H9 (cell line): ENCODE results near the gene NOS1AP. TPM values are rescaled to one million over a fixed set of nuclear protein-coding genes. Genes with fewer than 3 reads are reported as not detected.

Experiments
- DNase-seq: peaks from one replicate; pipeline ENCODE4 v3.0.0-alpha.2; 2017
- H2AFZ ChIP-seq: one replicate; pipeline ENCODE4 v1.6.1; 2013; ENCODE audit warnings: mild to moderate bottlenecking, low read length, control low read depth, moderate library complexity
- H2AK5ac ChIP-seq: 2 replicates; pipeline ENCODE4 v1.6.1; 2013; ENCODE audit warnings: low read length, control low read depth, mixed read lengths; ENCODE audit not compliant: insufficient read length
- H2BK120ac ChIP-seq: one replicate; pipeline ENCODE4 v1.6.1; 2013; ENCODE audit warnings: low read depth, mild to moderate bottlenecking, low read length, control low read depth, inconsistent platforms; ENCODE audit not compliant: poor library complexity, severe bottlenecking
- H2BK12ac ChIP-seq: 2 replicates; pipeline ENCODE4 v1.6.1; 2013; ENCODE audit warnings: low read length, control low read depth, mixed read lengths, low read depth; ENCODE audit not compliant: insufficient read length
- H2BK15ac ChIP-seq: 2 replicates; pipeline ENCODE4 v1.6.1; 2013; ENCODE audit warnings: low read depth, low read length, control low read depth
- H2BK20ac ChIP-seq: one replicate; pipeline ENCODE4 v1.6.1; 2013; ENCODE audit warnings: low read depth, mild to moderate bottlenecking, low read length, control low read depth, inconsistent platforms; ENCODE audit not compliant: poor library complexity, severe bottlenecking
- H2BK5ac ChIP-seq: 2 replicates; pipeline ENCODE4 v1.6.1; 2013; ENCODE audit warnings: low read length, control low read depth, mixed read lengths; ENCODE audit not compliant: insufficient read length
- H3K14ac ChIP-seq: 2 replicates; pipeline ENCODE4 v1.6.1; 2013; ENCODE audit warnings: low read length, control low read depth; ENCODE audit not compliant: insufficient read depth
- H3K18ac ChIP-seq: 2 replicates; pipeline ENCODE4 v1.6.1; 2013; ENCODE audit warnings: low read depth, mild to moderate bottlenecking, mixed read lengths, low read length, control low read depth; ENCODE audit not compliant: insufficient read length
- H3K23ac ChIP-seq: 2 replicates; pipeline ENCODE4 v1.6.1; 2013; ENCODE audit warnings: low read length, control low read depth, mixed read lengths, low read depth; ENCODE audit not compliant: insufficient read length
- H3K23me2 ChIP-seq: 2 replicates; pipeline ENCODE4 v1.6.1; 2013; ENCODE audit warnings: low read depth, mild to moderate bottlenecking, mixed read lengths, low read length, control low read depth; ENCODE audit not compliant: insufficient read length, poor library complexity, severe bottlenecking
- H3K27ac ChIP-seq: 2 replicates; pipeline ENCODE4 v1.5.1; 2013; ENCODE audit warnings: low read length, control low read depth, mixed read lengths, low read depth; ENCODE audit not compliant: insufficient read length
- H3K27me3 ChIP-seq: 2 replicates; pipeline ENCODE4 v1.6.1; 2013; ENCODE audit warnings: low read length, control low read depth, inconsistent platforms; ENCODE audit not compliant: insufficient read depth
- H3K4ac ChIP-seq: 2 replicates; pipeline ENCODE4 v1.6.1; 2013; ENCODE audit warnings: low read depth, mild to moderate bottlenecking, control low read depth, inconsistent platforms, low read length, moderate library complexity
- H3K4me1 ChIP-seq: 2 replicates; pipeline ENCODE4 v1.6.1; 2013; ENCODE audit warnings: low read length, control low read depth, inconsistent platforms; ENCODE audit not compliant: insufficient read depth
- H3K4me2 ChIP-seq: 2 replicates; pipeline ENCODE4 v1.6.1; 2013; ENCODE audit warnings: low read length, control low read depth, mixed read lengths; ENCODE audit not compliant: insufficient read length, insufficient read depth
- H3K56ac ChIP-seq: 2 replicates; pipeline ENCODE4 v1.6.1; 2013; ENCODE audit warnings: low read depth, mild to moderate bottlenecking, mixed read lengths, low read length, control low read depth; ENCODE audit not compliant: insufficient read length
- H3K79me1 ChIP-seq: 2 replicates; pipeline ENCODE4 v1.6.1; 2013; ENCODE audit warnings: low read depth, mild to moderate bottlenecking, moderate library complexity, low read length, control low read depth, inconsistent platforms; ENCODE audit not compliant: insufficient read depth, poor library complexity, severe bottlenecking
- H3K79me2 ChIP-seq: 2 replicates; pipeline ENCODE4 v1.6.1; 2013; ENCODE audit warnings: low read length, control low read depth, inconsistent platforms; ENCODE audit not compliant: insufficient read depth
- H3K9ac ChIP-seq: 2 replicates; pipeline ENCODE4 v1.6.1; 2013; ENCODE audit warnings: low read length, control low read depth, mixed read lengths; ENCODE audit not compliant: insufficient read length; ENCODE audit errors: extremely low read depth
- H3K9me3 ChIP-seq: one replicate; pipeline ENCODE4 v1.6.1; 2013; ENCODE audit warnings: low read depth, low read length, inconsistent platforms; ENCODE audit not compliant: control insufficient read depth
- H3T11ph ChIP-seq: one replicate; pipeline ENCODE4 v1.6.1; 2013; ENCODE audit warnings: mild to moderate bottlenecking, low read length, control low read depth, inconsistent platforms
- H4K20me1 ChIP-seq: one replicate; pipeline ENCODE4 v1.6.1; 2013; ENCODE audit not compliant: control insufficient read depth, insufficient read length, insufficient read depth
- H4K5ac ChIP-seq: 2 replicates; pipeline ENCODE4 v1.6.1; 2013; ENCODE audit warnings: low read depth, mild to moderate bottlenecking, mixed read lengths, low read length, control low read depth; ENCODE audit not compliant: insufficient read length
- H4K8ac ChIP-seq: replicated peaks from 2 replicates; pipeline ENCODE4 v1.6.1; 2013; ENCODE audit warnings: low read length, control low read depth, mixed read lengths, low read depth; ENCODE audit not compliant: insufficient read length
- H4K91ac ChIP-seq: 2 replicates; pipeline ENCODE4 v1.6.1; 2013; ENCODE audit warnings: low read depth, mild to moderate bottlenecking, moderate library complexity, mixed read lengths, low read length, control low read depth; ENCODE audit not compliant: insufficient read length
- H3K27ac Mint-ChIP-seq, 3 experiments: 2 replicates in 2 of 3; 3 replicates in 1 of 3; pipeline ENCODE4 v1.8.0; 2020 to 2021; ENCODE audit warnings: mixed read lengths in 3 of 3, mild to moderate bottlenecking in 1 of 3, moderate library complexity in 1 of 3
- H3K27me3 Mint-ChIP-seq: 2 replicates; pipeline ENCODE4 v1.8.0; 2021; ENCODE audit warnings: low read depth, mild to moderate bottlenecking, moderate library complexity, mixed read lengths
- H3K36me3 Mint-ChIP-seq, 3 experiments: 2 replicates in 2 of 3; 3 replicates in 1 of 3; pipeline ENCODE4 v1.8.0; 2020 to 2021; ENCODE audit warnings: low read depth in 3 of 3, mixed read lengths in 3 of 3; ENCODE audit not compliant: insufficient read depth in 1 of 3
- H3K4me1 Mint-ChIP-seq, 2 experiments: 2 replicates each; pipeline ENCODE4 v1.8.0; 2020; ENCODE audit warnings: mixed read lengths in 2 of 2
- H3K4me3 Mint-ChIP-seq, 2 experiments: 2 replicates in 1 of 2; 3 replicates in 1 of 2; pipeline ENCODE4 v1.8.0; 2020 to 2021; ENCODE audit warnings: mild to moderate bottlenecking in 2 of 2, mixed read lengths in 2 of 2, moderate library complexity in 1 of 2
- H3K9me3 Mint-ChIP-seq, 2 experiments: 2 replicates in 1 of 2; 3 replicates in 1 of 2; pipeline ENCODE4 v1.8.0; 2020; ENCODE audit warnings: mild to moderate bottlenecking in 2 of 2, mixed read lengths in 2 of 2, moderate library complexity in 1 of 2
- WGBS: extraction: QIAGEN DNeasy Blood & Tissue Kit; methylation state at CpG from one replicate; pipeline ENCODE4 v1.1.7; 2013; ENCODE audit warnings: missing lambda C conversion rate, low lambda C conversion rate, mixed read lengths; ENCODE audit not compliant: insufficient read length; ENCODE audit errors: extremely low coverage; 5-methylcytosine and 5-hydroxymethylcytosine counted together
- total RNA-seq: library from RNA; stranded (reverse); gene quantifications from 2 replicates; pipeline ENCODE4 v1.2.1, GENCODE V29; 2021
- TF ChIP-seq, protein P1 (sequence below): fragments of 200-600 bp; sonication (generic); conservative IDR thresholded peaks from 3 replicates; pipeline ENCODE4 v1.8.0; 2021; ENCODE audit warnings: antibody characterized with exemption, mild to moderate bottlenecking

The NOS1AP gene
- total RNA-seq, 1 experiment from 2014 or later: 8.4 TPM

- no peak overlapping the region for H3T11ph ChIP-seq
- no peak overlapping the region for H3K4ac ChIP-seq
- H3K36me3 Mint-ChIP-seq: peaks cover 8 to 16% (median 14%) of the 10 kb centered on the region in 3 experiments
- H3K27me3 Mint-ChIP-seq: no peaks in the 10 kb centered on the region
- no peak overlapping the region for H3K9ac ChIP-seq
- no peak overlapping the region for H3K27ac Mint-ChIP-seq
- no peaks in the 10 kb centered on the region for H3K4me1 ChIP-seq
- no peak overlapping the region for H4K8ac ChIP-seq
- no peak overlapping the region for H2AK5ac ChIP-seq
- H3K56ac ChIP-seq: no peak overlapping the region
- no peak overlapping the region for H4K5ac ChIP-seq
- no peak overlapping the region for H3K14ac ChIP-seq
- H3K9me3 ChIP-seq: no peaks in the 10 kb centered on the region
- no peak for DNase-seq
- no peak overlapping the region for H2AFZ ChIP-seq
- H3K4me1 Mint-ChIP-seq: peaks cover 13 to 18% of the 10 kb centered on the region in 2 experiments
- TF ChIP-seq, protein P1, sequence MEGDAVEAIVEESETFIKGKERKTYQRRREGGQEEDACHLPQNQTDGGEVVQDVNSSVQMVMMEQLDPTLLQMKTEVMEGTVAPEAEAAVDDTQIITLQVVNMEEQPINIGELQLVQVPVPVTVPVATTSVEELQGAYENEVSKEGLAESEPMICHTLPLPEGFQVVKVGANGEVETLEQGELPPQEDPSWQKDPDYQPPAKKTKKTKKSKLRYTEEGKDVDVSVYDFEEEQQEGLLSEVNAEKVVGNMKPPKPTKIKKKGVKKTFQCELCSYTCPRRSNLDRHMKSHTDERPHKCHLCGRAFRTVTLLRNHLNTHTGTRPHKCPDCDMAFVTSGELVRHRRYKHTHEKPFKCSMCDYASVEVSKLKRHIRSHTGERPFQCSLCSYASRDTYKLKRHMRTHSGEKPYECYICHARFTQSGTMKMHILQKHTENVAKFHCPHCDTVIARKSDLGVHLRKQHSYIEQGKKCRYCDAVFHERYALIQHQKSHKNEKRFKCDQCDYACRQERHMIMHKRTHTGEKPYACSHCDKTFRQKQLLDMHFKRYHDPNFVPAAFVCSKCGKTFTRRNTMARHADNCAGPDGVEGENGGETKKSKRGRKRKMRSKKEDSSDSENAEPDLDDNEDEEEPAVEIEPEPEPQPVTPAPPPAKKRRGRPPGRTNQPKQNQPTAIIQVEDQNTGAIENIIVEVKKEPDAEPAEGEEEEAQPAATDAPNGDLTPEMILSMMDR: no peak
- no peak overlapping the region for H3K4me3 Mint-ChIP-seq
- H3K4me2 ChIP-seq: no peak overlapping the region
- peaks cover 6% of the 10 kb centered on the region in 2 experiments; a peak in 4 of 5 replicates for H3K9me3 Mint-ChIP-seq
- no peak overlapping the region for H3K27ac ChIP-seq
- WGBS: no CpG with 5 or more reads among the region's 1 CpG
- no peak overlapping the region for H3K23ac ChIP-seq
- no peak overlapping the region for H2BK120ac ChIP-seq
- H4K91ac ChIP-seq: no peak overlapping the region
- no peaks in the 10 kb centered on the region for H3K27me3 ChIP-seq
- no peak overlapping the region for H3K18ac ChIP-seq
- no peak overlapping the region for H2BK20ac ChIP-seq
- no peak overlapping the region for H2BK12ac ChIP-seq
- no peaks in the 10 kb centered on the region for H3K79me1 ChIP-seq
- no peaks in the 10 kb centered on the region for H3K79me2 ChIP-seq
- no peak overlapping the region for H2BK15ac ChIP-seq
- H2BK5ac ChIP-seq: no peak overlapping the region
- no peaks in the 10 kb centered on the region for H4K20me1 ChIP-seq
- no peaks in the 10 kb centered on the region for H3K23me2 ChIP-seq
These were observed 236.5 kb downstream of the NOS1AP start for GRCh38 chr1:162305969-162306368.
